HG02623 (cell line): Measurements from ENCODE around the gene NIPBL.
"Not testable (repeated sequence)": the region's sequence is repeated elsewhere in the genome, so short reads cannot be mapped to it uniquely, and the experiment has no call there.

ENCODE experiments used
- ATAC-seq: cut with Tn5 transposase; IDR thresholded peaks from one replicate; pipeline ENCODE4 v1.9.1; 2021; ENCODE audit warnings: moderate library complexity; ENCODE audit not compliant: unreplicated experiment

NIPBL gene

DNA sequence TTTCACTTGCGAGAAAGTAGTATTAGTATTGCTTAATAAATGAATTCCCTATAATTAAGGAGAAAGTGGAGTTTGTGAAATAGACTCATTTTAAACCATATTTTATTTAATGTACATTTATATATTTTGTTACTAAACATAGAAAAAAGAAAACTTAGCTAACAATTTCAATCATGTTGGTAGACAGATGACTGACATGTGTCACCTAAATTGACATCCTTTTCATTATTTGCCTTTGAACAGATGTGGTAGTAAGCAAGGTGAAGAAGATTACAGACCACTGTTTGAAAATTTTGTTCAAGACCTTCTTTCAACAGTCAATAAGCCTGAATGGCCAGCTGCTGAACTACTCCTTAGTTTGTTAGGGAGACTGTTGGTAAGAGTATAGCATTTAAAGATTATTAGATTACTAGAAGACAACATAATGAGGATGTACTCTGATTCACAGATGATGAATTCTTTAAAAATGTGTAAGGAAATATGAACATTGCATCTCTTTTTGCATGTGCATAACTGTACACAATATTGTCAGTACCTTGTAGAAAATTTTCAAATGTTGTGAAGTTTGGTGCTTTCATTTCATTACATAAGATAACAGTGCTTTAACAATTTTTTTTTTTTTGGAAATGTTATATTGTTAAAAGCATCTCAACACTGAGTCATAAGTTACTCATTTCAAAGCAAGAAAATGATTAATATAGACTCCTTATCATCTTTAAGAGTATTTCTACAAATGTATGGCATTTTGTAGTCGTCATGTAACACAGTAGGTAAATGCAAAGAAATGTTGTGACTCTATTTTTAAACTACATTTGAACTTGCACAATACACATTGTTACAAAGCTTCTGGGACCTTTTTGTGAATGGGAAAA is 139.5 kb downstream of the NIPBL start:
- ATAC-seq, result no peak

DNA sequence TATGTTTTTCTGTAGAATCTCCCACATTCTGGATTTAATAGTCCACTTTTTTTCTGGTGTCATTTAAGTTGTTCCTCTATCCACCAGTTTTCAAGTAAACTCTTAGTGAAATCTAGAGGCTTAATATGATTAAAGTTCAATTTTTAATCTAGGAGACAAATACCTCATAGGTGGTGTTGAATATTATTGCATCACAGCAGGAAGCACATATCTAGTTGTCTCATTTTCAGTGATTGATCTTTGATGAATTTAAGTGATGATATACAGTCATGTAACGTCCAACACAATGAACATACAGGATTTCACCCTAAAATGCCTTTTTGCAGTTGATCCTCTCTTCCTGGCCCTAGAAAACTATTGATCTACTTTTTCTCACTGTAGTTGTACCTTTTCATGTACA is 152.3 kb downstream of the NIPBL start:
- ATAC-seq, result no peak

DNA sequence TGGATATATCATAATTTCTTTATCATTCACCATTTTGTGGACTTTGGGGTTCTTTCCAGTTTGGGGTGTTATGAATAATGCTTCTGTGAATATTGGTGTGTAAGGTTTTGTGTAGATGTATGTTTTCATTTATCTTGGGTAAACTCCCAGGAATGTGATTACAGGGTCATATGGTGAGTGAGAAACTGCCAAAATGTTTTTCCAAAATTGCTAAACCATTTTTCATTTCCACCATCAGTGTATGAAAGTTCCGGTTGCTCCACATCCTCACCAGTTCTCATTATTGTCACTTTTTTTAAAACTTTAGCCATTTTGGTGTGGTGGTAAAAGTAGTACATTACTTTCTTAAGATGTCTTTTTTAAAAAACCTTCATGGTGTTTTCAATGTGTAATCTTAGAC is 152.9 kb downstream of the NIPBL start:
- no peak for ATAC-seq

DNA sequence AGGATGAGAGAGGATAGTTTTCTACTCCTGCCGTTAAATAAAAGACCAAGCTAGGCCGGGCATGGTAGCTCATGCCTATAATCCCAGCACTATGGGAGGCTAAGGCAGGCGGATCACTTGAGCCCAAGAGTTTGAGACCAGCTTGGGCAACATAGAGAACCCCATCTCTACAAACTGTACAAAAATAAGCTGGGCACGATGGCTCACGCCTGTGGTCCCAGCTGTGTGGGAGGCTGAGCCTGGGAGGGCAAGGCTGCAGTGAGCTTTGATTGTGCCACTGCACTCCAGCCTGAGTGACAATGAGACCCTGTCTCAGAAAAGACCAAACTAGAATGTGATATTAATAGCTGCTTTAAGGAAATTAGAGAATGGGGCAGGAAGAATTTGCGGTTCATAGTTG is 158.4 kb downstream of the NIPBL start:
- no peak for ATAC-seq

DNA sequence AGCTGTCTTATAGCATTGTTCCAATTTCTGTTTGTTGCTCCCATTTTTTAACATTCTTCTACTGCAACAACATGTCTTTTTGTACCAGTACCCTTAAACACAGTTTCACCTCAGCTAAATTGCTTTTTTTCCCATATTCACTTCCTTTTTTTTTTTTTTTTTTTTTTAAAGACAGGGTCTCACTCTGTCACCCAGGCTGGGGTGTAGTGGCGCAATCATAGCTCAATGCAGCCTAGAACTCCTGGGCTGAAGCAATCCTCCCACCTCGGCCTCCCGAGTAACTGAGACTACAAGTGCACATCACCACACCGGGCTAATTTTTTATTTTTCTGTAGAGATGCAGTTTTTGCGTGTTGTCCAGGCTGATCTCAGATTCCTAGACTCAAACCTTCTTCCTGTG is 161.3 kb downstream of the NIPBL start:
- ATAC-seq, result no peak

DNA sequence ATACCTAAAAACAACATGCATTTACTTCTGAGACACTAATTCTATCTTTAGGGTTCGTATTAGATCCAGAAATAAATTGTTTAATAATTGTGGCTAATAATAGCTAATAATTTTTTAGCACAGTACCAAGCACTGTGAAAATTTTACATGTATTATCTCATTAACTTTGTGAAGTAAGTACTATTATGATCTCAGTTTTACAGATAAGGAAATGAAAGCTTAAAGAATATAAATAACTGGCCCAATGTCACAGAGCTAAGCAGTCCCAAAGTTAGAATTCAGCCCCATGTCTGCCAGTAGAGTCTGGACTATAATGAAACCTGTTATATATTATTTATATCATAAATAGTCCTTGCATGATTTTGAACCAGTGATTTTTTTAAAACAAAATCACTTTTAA is 163.3 kb downstream of the NIPBL start:
- ATAC-seq, result no peak

DNA sequence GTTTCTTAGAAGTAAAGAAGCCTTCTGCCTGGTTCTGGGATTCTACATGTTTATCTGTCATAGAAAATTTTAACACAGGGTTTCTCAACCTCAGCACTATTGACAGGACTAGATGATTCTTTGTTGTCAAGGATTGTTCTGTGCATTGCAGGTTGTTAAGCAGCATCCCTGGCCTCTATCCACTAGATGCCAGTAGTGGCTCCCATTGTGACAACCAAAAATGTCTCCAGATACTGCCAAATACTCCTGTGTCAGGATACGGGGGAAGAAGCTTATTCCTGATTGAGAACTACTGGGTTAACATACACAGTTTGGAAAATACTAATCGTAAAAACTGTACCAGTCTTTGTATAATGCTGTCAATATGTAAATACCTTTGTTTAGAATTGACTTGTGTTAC is 167.1 kb downstream of the NIPBL start:
- no peak for ATAC-seq

DNA sequence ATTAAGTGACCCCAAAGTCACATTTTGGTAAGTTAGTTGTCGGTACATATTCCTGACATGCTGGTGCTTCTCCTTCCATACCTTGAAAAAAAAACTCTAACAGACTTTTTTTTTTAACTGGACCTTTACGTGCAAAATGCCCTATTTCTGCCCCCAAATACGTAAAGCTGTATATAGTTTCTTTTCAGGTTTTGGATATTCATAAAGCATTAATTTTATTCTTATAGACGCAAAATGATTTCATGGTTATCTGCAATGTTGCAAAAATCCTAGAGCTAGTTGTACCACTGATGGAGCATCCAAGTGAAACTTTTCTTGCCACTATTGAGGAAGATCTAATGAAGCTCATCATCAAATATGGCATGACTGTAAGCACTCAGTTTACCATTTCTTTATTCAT is 167.6 kb downstream of the NIPBL start:
- ATAC-seq, result no peak

DNA sequence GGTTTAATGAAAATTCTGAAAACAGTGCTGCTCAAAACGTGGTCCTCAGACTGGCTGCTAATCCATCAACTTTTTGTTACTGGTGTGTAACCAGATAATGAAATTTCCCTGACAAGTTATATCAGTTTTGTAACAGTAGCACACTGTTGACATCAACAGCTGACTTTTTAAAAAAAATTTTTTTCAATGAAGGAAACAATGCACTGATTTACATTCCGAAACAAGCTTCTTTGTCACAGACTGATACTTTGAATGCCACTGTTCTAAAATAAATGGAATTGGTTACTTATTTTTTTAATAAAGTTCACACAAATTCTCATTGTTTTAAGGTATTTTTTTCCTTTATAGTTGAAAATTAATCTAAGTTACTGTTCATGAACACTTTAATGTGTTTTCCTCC is 169.1 kb downstream of the NIPBL start:
- ATAC-seq, result no peak

DNA sequence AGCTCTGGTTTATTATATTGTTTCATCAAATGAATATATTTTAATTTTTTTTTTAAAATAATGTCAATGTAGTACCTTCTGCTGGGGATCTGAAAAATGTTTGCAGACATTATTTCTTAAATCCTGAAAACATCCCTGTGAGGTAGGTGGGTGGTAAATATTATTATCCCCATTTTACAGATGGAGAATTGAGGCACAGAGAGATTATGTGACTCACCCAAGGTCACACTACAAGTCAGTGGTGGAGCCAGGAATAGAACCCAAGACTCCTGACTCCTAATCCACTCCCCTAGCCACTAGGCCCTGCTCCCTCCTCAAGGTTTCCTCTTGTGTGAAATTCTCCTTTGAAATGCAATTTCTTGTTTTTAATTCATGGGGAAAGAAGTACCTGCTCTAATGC is 171.4 kb downstream of the NIPBL start:
- no peak for ATAC-seq

DNA sequence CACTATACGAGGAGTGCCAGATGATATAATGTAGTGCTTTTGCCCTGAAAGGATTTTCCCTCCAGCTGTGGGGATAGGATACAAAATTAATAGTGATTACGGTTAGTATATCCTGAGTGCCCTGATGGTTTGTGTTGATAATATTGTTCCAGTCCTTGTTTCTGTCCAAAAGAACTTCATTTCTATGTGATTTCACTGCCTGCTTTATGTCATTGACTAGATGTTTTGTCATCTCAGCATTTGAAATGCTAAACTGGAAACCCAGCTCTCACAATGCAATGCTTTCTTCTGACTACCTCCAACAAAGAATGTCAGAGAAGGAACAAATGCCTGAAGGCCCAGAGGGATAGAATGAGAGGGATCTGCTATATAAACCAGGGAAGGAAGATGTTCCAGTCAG is 177.8 kb downstream of the NIPBL start:
- no peak for ATAC-seq

DNA sequence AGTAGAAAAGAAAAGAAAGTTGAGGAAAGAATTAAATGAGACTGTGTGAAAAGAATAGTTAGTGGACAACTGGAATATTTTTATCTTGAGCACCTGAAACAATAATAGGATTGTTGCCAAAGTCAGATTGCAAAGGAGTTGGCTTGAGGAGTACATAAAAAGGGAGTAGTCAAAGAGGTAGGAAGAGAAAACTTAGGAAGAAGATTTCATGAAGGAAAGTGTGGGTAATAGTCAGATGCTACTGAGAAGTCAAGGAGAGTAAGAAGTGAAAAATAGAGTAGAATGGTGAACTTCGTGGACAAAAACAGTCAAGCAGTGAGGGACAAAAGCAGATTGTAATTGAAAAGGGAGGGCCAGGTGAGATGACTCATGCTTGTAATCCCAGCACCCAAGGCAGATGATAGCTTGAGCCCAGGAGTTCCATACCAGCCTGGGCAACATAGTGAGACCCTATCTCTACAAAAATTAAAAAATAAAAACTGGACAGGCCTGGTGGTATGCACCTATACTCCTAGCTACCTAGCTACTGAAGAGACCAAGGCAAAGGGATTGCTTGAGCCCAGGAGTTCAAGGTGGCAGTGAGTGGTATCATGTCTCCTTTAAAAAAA is 178.9 kb downstream of the NIPBL start:
- no peak for ATAC-seq

DNA sequence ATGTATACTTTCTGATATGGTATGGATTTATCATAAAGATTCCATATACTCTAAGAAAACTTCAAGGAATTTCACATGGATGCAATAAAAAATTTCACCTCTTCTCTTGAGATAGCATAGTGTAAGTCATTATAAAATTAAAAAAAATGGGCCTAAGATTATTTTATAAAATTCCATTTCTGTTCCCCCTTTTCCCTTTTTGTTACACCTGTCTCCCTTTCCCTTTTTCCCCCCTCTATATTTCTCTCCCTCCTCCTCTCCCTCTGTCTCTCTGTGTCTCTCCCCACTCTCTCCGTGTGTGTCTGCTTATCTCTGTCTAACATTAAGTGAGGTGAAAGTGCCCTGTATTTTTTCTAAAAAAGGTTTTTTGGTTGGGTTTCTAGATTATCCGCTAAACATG is 180.2 kb downstream of the NIPBL start:
- ATAC-seq, result no peak

DNA sequence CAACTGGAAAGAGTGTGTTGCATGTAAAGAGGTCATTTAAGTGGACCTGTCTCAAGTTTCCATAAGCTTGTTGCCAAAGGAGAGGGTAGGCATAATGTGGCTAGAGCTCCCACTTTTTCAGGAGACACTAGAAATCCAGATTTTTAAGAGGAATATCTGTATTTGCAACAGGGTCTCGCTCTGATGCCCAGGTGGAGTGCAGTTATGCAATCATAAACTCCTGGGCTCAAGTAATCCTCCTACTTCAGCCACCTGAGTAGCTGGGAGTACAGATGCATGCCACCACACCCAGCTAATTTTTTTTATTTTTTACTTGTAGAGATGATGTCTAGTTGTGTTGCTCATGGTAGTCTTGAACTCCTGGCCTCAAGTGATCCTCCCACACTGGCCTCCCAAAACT is 183.5 kb downstream of the NIPBL start:
- no peak for ATAC-seq

DNA sequence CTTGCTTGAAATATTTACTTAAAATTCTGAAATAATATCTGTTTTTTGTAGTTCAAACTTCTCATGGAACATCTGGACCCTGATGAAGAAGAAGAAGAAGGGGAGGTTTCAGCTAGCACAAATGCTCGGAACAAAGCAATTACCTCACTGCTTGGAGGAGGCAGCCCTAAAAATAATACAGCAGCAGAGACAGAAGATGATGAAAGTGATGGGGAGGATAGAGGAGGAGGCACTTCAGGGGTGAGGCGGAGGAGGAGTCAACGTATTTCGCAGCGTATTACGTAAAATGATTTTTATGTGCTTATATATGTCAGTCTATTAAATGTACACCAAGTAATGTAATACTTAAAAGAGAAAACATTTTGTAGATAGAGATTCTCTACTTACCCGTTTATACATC is 187.2 kb downstream of the NIPBL start:
- no peak for ATAC-seq

DNA sequence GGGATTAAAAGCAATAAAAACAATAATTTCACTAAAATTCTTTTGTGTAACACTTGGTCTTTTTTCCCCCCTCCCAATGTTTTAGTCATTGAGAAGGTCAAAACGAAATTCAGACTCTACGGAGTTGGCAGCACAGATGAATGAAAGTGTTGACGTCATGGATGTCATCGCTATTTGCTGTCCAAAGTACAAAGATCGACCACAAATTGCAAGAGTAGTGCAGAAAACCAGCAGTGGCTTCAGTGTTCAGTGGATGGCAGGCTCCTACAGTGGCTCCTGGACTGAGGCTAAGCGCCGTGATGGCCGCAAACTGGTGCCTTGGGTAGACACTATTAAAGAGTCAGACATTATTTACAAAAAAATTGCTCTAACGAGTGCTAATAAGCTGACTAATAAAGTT is 187.9 kb downstream of the NIPBL start:
- no peak for ATAC-seq

DNA sequence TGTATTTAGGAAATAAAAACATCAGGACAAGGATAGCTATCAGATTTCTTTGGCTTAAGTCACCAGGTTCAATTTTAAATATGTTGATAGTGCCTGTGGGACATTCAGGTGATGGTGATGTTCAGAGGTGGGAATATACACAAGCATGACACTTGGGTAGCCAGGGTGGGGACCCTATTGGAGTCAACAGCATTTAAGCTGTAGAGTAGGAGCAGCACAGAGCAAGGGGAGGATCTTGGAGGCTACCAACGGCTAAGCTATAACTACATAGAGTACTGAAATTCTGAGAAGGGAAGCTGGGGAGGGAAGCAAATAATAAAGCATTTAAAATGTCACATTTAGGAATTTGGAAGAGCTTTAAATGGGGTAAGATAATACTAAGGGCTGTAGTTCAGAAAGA is 194.9 kb downstream of the NIPBL start:
- no peak for ATAC-seq

DNA sequence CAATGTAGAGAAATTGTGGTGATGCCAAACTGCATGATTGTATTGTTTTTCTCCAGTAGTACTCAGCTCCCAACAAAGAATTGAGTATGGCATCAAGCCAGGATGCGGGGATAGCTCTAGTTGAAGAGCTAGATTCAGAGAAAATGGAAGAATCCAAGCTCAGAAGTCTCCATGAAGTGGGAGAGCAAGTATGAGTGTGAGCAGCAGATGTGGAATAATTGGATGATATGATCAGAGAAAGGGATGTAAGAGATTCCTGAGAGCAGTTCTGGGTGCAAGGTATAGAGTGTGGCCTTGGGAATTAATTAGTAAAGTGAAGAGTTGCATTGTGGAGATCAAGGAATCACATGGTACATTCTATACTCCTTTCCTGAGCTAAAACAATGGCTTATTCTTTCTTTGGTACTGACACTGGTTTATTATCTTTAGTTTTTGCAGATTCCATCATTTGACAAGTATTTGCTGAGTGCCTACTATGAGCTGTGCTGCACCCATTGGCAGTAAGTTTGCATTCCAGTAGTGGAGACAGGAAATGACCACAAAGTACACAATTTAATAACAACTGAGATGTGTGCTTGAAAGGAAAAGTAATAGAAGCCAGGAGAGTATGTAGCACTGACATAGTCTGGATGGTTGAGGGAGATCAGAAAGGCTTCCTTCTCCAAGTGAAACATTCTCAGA is 195.5 kb downstream of the NIPBL start:
- no peak for ATAC-seq

DNA sequence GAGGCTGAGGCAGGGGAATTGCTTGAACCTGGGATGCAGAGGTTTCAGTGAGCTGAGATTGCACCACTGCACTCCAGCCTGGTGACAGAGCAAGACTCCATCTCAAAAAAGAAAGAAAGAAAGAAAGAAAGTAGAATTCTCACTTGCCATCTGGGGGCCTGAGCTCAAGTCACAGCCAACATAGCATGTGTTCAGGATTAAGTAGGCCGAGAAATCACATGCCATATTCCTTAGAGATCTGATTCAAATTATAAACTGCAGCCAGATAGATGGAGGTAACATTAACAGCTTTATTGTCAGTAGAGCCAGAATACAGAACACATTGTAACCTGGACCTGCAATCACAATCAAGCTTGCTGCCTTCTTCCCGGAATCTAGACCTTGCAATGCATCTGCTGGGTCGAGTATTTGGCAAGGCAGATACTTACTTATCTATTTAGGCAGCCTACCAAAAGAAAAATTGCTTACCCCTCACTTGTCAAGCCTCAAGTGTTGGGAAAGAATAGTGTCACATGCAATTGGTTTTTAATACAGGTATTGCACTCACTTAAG is 198.9 kb downstream of the NIPBL start:
- no peak for ATAC-seq

DNA sequence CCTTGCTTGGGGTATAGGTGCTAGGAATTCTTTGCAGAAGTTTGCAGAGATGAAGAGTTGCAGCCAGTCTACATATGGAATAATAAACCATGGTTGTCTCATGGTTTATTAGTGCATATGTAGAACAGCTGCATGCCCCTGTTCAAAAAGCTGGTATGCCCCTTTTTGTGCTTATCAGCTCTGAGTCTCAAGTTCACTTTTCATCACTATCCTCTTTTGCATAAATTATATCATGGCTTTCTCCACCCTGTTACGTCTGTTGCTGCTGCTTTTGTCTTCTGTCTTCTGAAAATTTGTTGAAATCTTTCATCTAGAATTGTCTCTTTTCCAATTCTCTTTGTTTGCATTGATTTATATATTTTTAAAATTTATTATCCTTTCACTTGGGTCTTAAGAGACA is 200.6 kb downstream of the NIPBL start:
- no peak for ATAC-seq

DNA sequence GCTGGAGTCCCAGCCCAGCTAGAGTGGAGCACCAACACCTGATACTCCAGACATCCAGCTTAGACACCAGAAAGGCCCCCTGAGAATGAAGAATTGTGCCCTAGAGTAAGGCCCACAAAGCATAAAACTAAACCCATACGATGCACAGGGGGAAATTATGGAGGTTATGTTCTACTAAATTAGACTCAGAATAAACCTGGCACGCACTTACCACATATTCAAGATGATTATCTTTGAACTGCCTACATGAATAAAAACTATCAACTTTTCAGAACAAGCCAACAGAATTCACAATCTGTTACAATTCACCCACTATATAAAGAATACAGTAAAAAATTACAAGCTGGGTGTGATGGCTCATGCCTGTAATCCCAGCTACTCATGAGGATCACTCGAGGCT is 204.1 kb downstream of the NIPBL start:
- no peak for ATAC-seq

DNA sequence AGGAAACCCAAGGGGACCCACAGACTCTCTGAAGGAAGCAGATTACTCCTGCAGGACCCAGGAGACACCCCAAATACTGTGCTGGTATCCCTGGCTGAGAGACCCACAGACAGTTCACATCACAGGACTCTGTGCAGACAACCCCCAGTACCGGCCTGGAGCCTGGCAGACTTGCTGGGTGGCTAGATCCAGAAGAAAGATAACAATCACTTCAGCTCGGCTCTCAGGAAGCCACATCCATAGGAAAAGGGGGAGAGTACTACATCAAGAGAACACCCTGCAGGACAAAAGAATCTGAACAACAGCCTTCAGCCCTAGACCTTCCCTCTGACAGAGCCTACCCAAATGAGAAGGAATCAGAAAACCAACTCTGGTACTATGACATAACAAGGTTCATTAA is 206.4 kb downstream of the NIPBL start:
- not testable (repeated sequence) for ATAC-seq
